ENCODE results near the gene TBXT. TPM values are rescaled to one million over a fixed set of nuclear protein-coding genes. Genes with fewer than 3 reads are reported as not detected.

The TBXT gene
- polyA plus RNA-seq, 1 donor from 2014 or later = not detected

GRCh38 chr6:166204852-166205650 is 37.4 kb upstream of the TBXT start:
- TF ChIP-seq RAD21 (conservative IDR thresholded peaks at IDR 0.05) = no peak
- TF ChIP-seq REST (IDR thresholded peaks at IDR 0.05; ENCODE audit: borderline replicate concordance) = no peak
- TF ChIP-seq SMC3 (conservative IDR thresholded peaks at IDR 0.05; ENCODE audit: poor library complexity) = no peak
- TF ChIP-seq POLR2AphosphoS5 (IDR thresholded peaks at IDR 0.05) = no peak
- TF ChIP-seq EP300 (conservative IDR thresholded peaks at IDR 0.05; ENCODE audit: poor library complexity, severe bottlenecking) = no peak
- TF ChIP-seq EZH2 (IDR thresholded peaks at IDR 0.05; ENCODE audit: borderline replicate concordance, insufficient read depth, low read length, poor library complexity, severe bottlenecking) = no peak
- no peak for TF ChIP-seq MXI1 (conservative IDR thresholded peaks at IDR 0.05; ENCODE audit: poor library complexity, severe bottlenecking)
- no peak for TF ChIP-seq TAF1 (IDR thresholded peaks at IDR 0.05; ENCODE audit: low read depth)
- no peak for TF ChIP-seq CTCF (IDR thresholded peaks at IDR 0.05; ENCODE audit: poor library complexity, severe bottlenecking)
- no peaks in the 10 kb centered on the region for H3K27me3 ChIP-seq (ENCODE audit: insufficient read depth, low read depth, low read length)
- no peak overlapping the region for H3K27ac ChIP-seq (ENCODE audit: low read length)
- H4K20me1 ChIP-seq (ENCODE audit: insufficient read depth) = no peaks in the 10 kb centered on the region
- H3K79me2 ChIP-seq (replicated peaks; ENCODE audit: insufficient read depth, low read length) = no peaks in the 10 kb centered on the region
- no peaks in the 10 kb centered on the region for H3K9me3 ChIP-seq (ENCODE audit: low read length)
- H3K4me3 ChIP-seq (ENCODE audit: low read length) = no peak overlapping the region
- no peaks in the 10 kb centered on the region for H3F3A ChIP-seq (ENCODE audit: insufficient read depth, low read length, poor library complexity, severe bottlenecking)
- H3K9ac ChIP-seq (ENCODE audit: low read length) = no peak overlapping the region
- H3K36me3 ChIP-seq (ENCODE audit: insufficient read depth, low read length) = no peaks in the 10 kb centered on the region
- no peak overlapping the region for H3K4me2 ChIP-seq (ENCODE audit: low read length)
- H3K9me2 ChIP-seq (ENCODE audit: insufficient read depth, low read length) = no peaks in the 10 kb centered on the region
- H2AFZ ChIP-seq (ENCODE audit: low read depth, low read length) = no peak overlapping the region

GRCh38 chr6:166203641-166204222 is 36.1 kb upstream of the TBXT start:
- no peak for TF ChIP-seq POLR2AphosphoS5 (IDR thresholded peaks at IDR 0.05)
- TF ChIP-seq EZH2 (IDR thresholded peaks at IDR 0.05; ENCODE audit: borderline replicate concordance, insufficient read depth, low read length, poor library complexity, severe bottlenecking) = no peak
- no peak for TF ChIP-seq RAD21 (conservative IDR thresholded peaks at IDR 0.05)
- TF ChIP-seq MXI1 (conservative IDR thresholded peaks at IDR 0.05; ENCODE audit: poor library complexity, severe bottlenecking) = no peak
- no peak for TF ChIP-seq TAF1 (IDR thresholded peaks at IDR 0.05; ENCODE audit: low read depth)
- TF ChIP-seq EP300 (conservative IDR thresholded peaks at IDR 0.05; ENCODE audit: poor library complexity, severe bottlenecking) = no peak
- TF ChIP-seq REST (IDR thresholded peaks at IDR 0.05; ENCODE audit: borderline replicate concordance) = no peak
- TF ChIP-seq CTCF (IDR thresholded peaks at IDR 0.05; ENCODE audit: poor library complexity, severe bottlenecking) = no peak
- no peak for TF ChIP-seq SMC3 (conservative IDR thresholded peaks at IDR 0.05; ENCODE audit: poor library complexity)
- no peak overlapping the region for H3K9ac ChIP-seq (ENCODE audit: low read length)
- no peaks in the 10 kb centered on the region for H3K79me2 ChIP-seq (replicated peaks; ENCODE audit: insufficient read depth, low read length)
- no peak overlapping the region for H3K4me2 ChIP-seq (ENCODE audit: low read length)
- H3K27ac ChIP-seq (ENCODE audit: low read length) = no peak overlapping the region
- H2AFZ ChIP-seq (ENCODE audit: low read depth, low read length) = no peak overlapping the region
- no peak overlapping the region for H3K4me3 ChIP-seq (ENCODE audit: low read length)
- no peaks in the 10 kb centered on the region for H3K9me3 ChIP-seq (ENCODE audit: low read length)
- H3K27me3 ChIP-seq (ENCODE audit: insufficient read depth, low read depth, low read length) = no peaks in the 10 kb centered on the region
- H3F3A ChIP-seq (ENCODE audit: insufficient read depth, low read length, poor library complexity, severe bottlenecking) = no peaks in the 10 kb centered on the region
- H4K20me1 ChIP-seq (ENCODE audit: insufficient read depth) = no peaks in the 10 kb centered on the region
- H3K9me2 ChIP-seq (ENCODE audit: insufficient read depth, low read length) = no peaks in the 10 kb centered on the region
- no peaks in the 10 kb centered on the region for H3K36me3 ChIP-seq (ENCODE audit: insufficient read depth, low read length)

All from neural cell (in vitro differentiated cells).